Liver (tissue), 9 donors: ENCODE results near the gene CD40. TPM values are rescaled to one million over a fixed set of nuclear protein-coding genes. Genes with fewer than 3 reads are reported as not detected.

Experiments used
- DNase-seq: peaks from one replicate; pipeline ENCODE4 v3.0.0-alpha.2; 2017; ENCODE audit warnings: low spot score
- H3K27ac ChIP-seq, 2 donors: one replicate each; pipeline ENCODE4 v1.7.0; 2013; ENCODE audit warnings: inconsistent platforms in 2 of 2, low read length in 2 of 2, control low read depth in 1 of 2, low read depth in 1 of 2, mild to moderate bottlenecking in 1 of 2
- H3K27me3 ChIP-seq, 4 donors: one replicate each; pipeline versions ENCODE4 v1.6.1 to v1.7.0; 2013; ENCODE audit warnings: low read length in 3 of 4, inconsistent platforms in 1 of 4, mild to moderate bottlenecking in 1 of 4, moderate library complexity in 1 of 4; ENCODE audit not compliant: control insufficient read depth in 4 of 4, insufficient read depth in 4 of 4
- H3K36me3 ChIP-seq, 4 donors: one replicate each; pipeline versions ENCODE4 v1.6.1 to v1.7.0; 2013; ENCODE audit warnings: low read length in 3 of 4, mild to moderate bottlenecking in 3 of 4, low read depth in 1 of 4, moderate library complexity in 1 of 4; ENCODE audit not compliant: control insufficient read depth in 4 of 4, insufficient read depth in 3 of 4
- H3K4me1 ChIP-seq, 4 donors: one replicate each; pipeline versions ENCODE4 v1.6.1 to v1.7.0; 2013; ENCODE audit warnings: low read length in 3 of 4, mild to moderate bottlenecking in 3 of 4, moderate library complexity in 1 of 4; ENCODE audit not compliant: control insufficient read depth in 4 of 4, insufficient read depth in 4 of 4
- H3K4me3 ChIP-seq, 3 donors: one replicate each; pipeline versions ENCODE4 v1.6.1 to v1.7.0; 2013; ENCODE audit warnings: low read length in 3 of 3, control low read depth in 1 of 3, low read depth in 1 of 3, mild to moderate bottlenecking in 1 of 3
- H3K9ac ChIP-seq, 2 donors: one replicate each; pipeline ENCODE4 v1.7.0; 2013; ENCODE audit warnings: low read length in 2 of 2, mild to moderate bottlenecking in 2 of 2, moderate library complexity in 2 of 2, control low read depth in 1 of 2, low read depth in 1 of 2
- H3K9me3 ChIP-seq, 4 donors: one replicate each; pipeline versions ENCODE4 v1.6.1 to v1.7.0; 2013; ENCODE audit warnings: low read length in 3 of 4; ENCODE audit not compliant: control insufficient read depth in 4 of 4
- EGR1 ChIP-seq, 2 donors: IDR thresholded peaks; 2 replicates each; pipeline ENCODE4 v1.6.1; 2016 to 2018; ENCODE audit warnings: antibody characterized with exemption in 2 of 2, low read depth in 2 of 2
- FOXA1 ChIP-seq: IDR thresholded peaks from 2 replicates; pipeline ENCODE4 v1.6.1; 2016; ENCODE audit warnings: antibody characterized with exemption
- FOXA2 ChIP-seq: IDR thresholded peaks from 2 replicates; pipeline ENCODE4 v1.6.1; 2016; ENCODE audit warnings: antibody characterized with exemption
- GABPA ChIP-seq, 2 donors: IDR thresholded peaks in 1 of 2; conservative IDR thresholded peaks in 1 of 2; 2 replicates each; pipeline ENCODE4 v1.6.1; 2016; ENCODE audit warnings: antibody characterized with exemption in 2 of 2, mild to moderate bottlenecking in 1 of 2, moderate library complexity in 1 of 2
- HNF4A ChIP-seq, 2 donors: conservative IDR thresholded peaks; 2 replicates each; pipeline ENCODE4 v1.6.1; 2016; ENCODE audit warnings: antibody characterized with exemption in 2 of 2, mild to moderate bottlenecking in 2 of 2
- HNF4G ChIP-seq: IDR thresholded peaks from 2 replicates; pipeline ENCODE4 v1.6.1; 2016; ENCODE audit warnings: antibody characterized with exemption
- JUND ChIP-seq, 2 donors: IDR thresholded peaks; 2 replicates each; pipeline ENCODE4 v1.6.1; 2016; ENCODE audit warnings: antibody characterized with exemption in 2 of 2
- NR2F2 ChIP-seq: IDR thresholded peaks from 2 replicates; pipeline ENCODE4 v1.6.1; 2016; ENCODE audit warnings: antibody characterized with exemption
- RAD21 ChIP-seq, 2 donors: IDR thresholded peaks; 2 replicates each; pipeline ENCODE4 v1.6.1; 2016; ENCODE audit warnings: antibody characterized with exemption in 2 of 2, mild to moderate bottlenecking in 2 of 2
- RXRA ChIP-seq, 2 donors: IDR thresholded peaks; 2 replicates each; pipeline ENCODE4 v1.6.1; 2017 to 2018; ENCODE audit warnings: antibody characterized with exemption in 2 of 2, mild to moderate bottlenecking in 1 of 2
- SP1 ChIP-seq: IDR thresholded peaks from 2 replicates; pipeline ENCODE4 v1.6.1; 2018; ENCODE audit warnings: antibody characterized with exemption, mild to moderate bottlenecking
- TAF1 ChIP-seq: conservative IDR thresholded peaks from 2 replicates; pipeline ENCODE4 v1.6.1; 2016; ENCODE audit warnings: antibody characterized with exemption, mild to moderate bottlenecking
- YY1 ChIP-seq: IDR thresholded peaks from 2 replicates; pipeline ENCODE4 v1.6.1; 2016; ENCODE audit warnings: antibody characterized with exemption, mild to moderate bottlenecking
- WGBS: extraction: QIAGEN DNeasy Blood & Tissue Kit; methylation state at CpG from one replicate; pipeline ENCODE4 v1.1.7; 2013; 5-methylcytosine and 5-hydroxymethylcytosine counted together
- polyA plus RNA-seq, 2 donors: library from polyadenylated mRNA; stranded (reverse) in 1 of 2; unstranded in 1 of 2; fragments of 200-250 nt in 1 of 2; fragments of >200 nt in 1 of 2; fragmentation: Nextera tagmentation in 1 of 2; extraction: Ambion mirVana in 1 of 2; gene quantifications; one replicate each; pipeline versions ENCODE4 v1.2.1 to v1.2.3, GENCODE V29; 2013 to 2015
- total RNA-seq, 2 donors: library from RNA; depleted of rRNA; stranded (reverse); fragments of >200 nt; gene quantifications; one replicate each; pipeline ENCODE4 v1.2.3, GENCODE V29; 2014
- TF ChIP-seq, protein P1 (sequence below): fragments of 150-350 bp; IDR thresholded peaks from 2 replicates; pipeline ENCODE4 v1.5.1; 2017; ENCODE audit warnings: improper control_type of control experiment, low read depth, low read length; ENCODE audit not compliant: missing input control
- TF ChIP-seq, protein P2 (sequence below): IDR thresholded peaks from 2 replicates; pipeline ENCODE4 v1.6.1; 2016; ENCODE audit warnings: antibody characterized with exemption
- TF ChIP-seq, protein P3 (sequence below): IDR thresholded peaks from 2 replicates; pipeline ENCODE4 v1.6.1; 2016; ENCODE audit warnings: antibody characterized with exemption
- TF ChIP-seq, protein P4 (sequence below): IDR thresholded peaks from 2 replicates; pipeline ENCODE4 v1.6.1; 2016; ENCODE audit warnings: antibody characterized with exemption, mild to moderate bottlenecking
- TF ChIP-seq, protein P5 (sequence below): IDR thresholded peaks from 2 replicates; pipeline ENCODE4 v1.6.1; 2016; ENCODE audit warnings: antibody characterized with exemption
- donor health status: healthy.
- donor health status: healthy.
- donor health status: healthy.
- donor health status: healthy.
- donor health status: healthy.

Gene CD40
- total and polyA plus RNA-seq, 4 donors, result 2.2 to 9.4 (median 6.0) TPM

DNA sequence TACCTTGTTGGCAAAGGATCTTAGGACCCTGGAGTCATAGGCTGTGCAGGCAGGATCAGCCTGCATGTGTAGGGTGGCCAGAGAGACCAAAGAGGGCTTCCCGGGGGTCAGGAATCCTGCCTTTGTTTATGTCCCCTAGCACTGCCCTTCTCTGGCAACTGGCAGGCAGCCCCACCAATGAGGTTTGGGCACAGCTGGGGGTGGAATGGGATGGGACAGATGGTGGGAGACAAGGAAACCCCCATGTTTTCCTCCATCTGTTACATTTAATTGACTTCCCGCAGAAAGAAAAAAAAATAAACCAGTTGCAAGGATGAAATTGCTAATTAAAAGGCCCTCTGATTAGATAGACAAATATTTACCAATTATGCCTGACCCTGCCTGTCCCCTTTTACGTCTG, 27.6 kb downstream of the CD40 start:
- H3K4me3 ChIP-seq, result no peak overlapping the region
- H3K27ac ChIP-seq, result no peak overlapping the region
- peaks cover 0 to 2% (median 0%) of the 10 kb centered on the region in 4 donors for H3K27me3 ChIP-seq
- no peak overlapping the region for H3K9ac ChIP-seq
- no peaks in the 10 kb centered on the region for H3K9me3 ChIP-seq
- 30% methylated on average over 3 of the region's 3 CpGs for WGBS
- no peaks in the 10 kb centered on the region for H3K4me1 ChIP-seq
- TF ChIP-seq YY1 (no peak), RAD21 (IDR thresholded peaks at IDR 0.05) (no peak), JUND (IDR thresholded peaks at IDR 0.05) (no peak), RXRA (IDR thresholded peaks at IDR 0.05) (no peak), HNF4G (no peak), TAF1 (no peak), HNF4A (conservative IDR thresholded peaks at IDR 0.05) (no peak), NR2F2 (no peak), FOXA2 (no peak), GABPA (IDR thresholded peaks at IDR 0.05 in 1 of 2, conservative IDR thresholded peaks at IDR 0.05 in 1 of 2) (no peak), SP1 (no peak), FOXA1 (no peak), EGR1 (IDR thresholded peaks at IDR 0.05; ENCODE audit: low read depth in 2 of 2) (no peak)
- TF ChIP-seq, protein P1, sequence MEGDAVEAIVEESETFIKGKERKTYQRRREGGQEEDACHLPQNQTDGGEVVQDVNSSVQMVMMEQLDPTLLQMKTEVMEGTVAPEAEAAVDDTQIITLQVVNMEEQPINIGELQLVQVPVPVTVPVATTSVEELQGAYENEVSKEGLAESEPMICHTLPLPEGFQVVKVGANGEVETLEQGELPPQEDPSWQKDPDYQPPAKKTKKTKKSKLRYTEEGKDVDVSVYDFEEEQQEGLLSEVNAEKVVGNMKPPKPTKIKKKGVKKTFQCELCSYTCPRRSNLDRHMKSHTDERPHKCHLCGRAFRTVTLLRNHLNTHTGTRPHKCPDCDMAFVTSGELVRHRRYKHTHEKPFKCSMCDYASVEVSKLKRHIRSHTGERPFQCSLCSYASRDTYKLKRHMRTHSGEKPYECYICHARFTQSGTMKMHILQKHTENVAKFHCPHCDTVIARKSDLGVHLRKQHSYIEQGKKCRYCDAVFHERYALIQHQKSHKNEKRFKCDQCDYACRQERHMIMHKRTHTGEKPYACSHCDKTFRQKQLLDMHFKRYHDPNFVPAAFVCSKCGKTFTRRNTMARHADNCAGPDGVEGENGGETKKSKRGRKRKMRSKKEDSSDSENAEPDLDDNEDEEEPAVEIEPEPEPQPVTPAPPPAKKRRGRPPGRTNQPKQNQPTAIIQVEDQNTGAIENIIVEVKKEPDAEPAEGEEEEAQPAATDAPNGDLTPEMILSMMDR, result no peak
- TF ChIP-seq, protein P2, sequence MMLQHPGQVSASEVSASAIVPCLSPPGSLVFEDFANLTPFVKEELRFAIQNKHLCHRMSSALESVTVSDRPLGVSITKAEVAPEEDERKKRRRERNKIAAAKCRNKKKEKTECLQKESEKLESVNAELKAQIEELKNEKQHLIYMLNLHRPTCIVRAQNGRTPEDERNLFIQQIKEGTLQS, result no peak
- TF ChIP-seq, protein P3, sequence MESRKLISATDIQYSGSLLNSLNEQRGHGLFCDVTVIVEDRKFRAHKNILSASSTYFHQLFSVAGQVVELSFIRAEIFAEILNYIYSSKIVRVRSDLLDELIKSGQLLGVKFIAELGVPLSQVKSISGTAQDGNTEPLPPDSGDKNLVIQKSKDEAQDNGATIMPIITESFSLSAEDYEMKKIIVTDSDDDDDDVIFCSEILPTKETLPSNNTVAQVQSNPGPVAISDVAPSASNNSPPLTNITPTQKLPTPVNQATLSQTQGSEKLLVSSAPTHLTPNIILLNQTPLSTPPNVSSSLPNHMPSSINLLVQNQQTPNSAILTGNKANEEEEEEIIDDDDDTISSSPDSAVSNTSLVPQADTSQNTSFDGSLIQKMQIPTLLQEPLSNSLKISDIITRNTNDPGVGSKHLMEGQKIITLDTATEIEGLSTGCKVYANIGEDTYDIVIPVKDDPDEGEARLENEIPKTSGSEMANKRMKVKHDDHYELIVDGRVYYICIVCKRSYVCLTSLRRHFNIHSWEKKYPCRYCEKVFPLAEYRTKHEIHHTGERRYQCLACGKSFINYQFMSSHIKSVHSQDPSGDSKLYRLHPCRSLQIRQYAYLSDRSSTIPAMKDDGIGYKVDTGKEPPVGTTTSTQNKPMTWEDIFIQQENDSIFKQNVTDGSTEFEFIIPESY, result no peak
- TF ChIP-seq, protein P4, sequence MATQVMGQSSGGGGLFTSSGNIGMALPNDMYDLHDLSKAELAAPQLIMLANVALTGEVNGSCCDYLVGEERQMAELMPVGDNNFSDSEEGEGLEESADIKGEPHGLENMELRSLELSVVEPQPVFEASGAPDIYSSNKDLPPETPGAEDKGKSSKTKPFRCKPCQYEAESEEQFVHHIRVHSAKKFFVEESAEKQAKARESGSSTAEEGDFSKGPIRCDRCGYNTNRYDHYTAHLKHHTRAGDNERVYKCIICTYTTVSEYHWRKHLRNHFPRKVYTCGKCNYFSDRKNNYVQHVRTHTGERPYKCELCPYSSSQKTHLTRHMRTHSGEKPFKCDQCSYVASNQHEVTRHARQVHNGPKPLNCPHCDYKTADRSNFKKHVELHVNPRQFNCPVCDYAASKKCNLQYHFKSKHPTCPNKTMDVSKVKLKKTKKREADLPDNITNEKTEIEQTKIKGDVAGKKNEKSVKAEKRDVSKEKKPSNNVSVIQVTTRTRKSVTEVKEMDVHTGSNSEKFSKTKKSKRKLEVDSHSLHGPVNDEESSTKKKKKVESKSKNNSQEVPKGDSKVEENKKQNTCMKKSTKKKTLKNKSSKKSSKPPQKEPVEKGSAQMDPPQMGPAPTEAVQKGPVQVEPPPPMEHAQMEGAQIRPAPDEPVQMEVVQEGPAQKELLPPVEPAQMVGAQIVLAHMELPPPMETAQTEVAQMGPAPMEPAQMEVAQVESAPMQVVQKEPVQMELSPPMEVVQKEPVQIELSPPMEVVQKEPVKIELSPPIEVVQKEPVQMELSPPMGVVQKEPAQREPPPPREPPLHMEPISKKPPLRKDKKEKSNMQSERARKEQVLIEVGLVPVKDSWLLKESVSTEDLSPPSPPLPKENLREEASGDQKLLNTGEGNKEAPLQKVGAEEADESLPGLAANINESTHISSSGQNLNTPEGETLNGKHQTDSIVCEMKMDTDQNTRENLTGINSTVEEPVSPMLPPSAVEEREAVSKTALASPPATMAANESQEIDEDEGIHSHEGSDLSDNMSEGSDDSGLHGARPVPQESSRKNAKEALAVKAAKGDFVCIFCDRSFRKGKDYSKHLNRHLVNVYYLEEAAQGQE, result no peak
- TF ChIP-seq, protein P5, sequence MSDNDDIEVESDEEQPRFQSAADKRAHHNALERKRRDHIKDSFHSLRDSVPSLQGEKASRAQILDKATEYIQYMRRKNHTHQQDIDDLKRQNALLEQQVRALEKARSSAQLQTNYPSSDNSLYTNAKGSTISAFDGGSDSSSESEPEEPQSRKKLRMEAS, result no peak
- no peaks in the 10 kb centered on the region for H3K36me3 ChIP-seq
- DNase-seq, result no peak
